Measurements from ENCODE around the gene KRT4. TPM values are rescaled to one million over a fixed set of nuclear protein-coding genes. Genes with fewer than 3 reads are reported as not detected.

The KRT4 gene
- total RNA-seq, 1 donor from 2014 or later, result not detected

GRCh38 chr12:52826611-52827498, 12.9 kb upstream of the KRT4 start:
- Histone ChIP-seq H3K36me3 (ENCODE audit: control insufficient read depth, insufficient read depth, low read length) (no peaks in the 10 kb centered on the region), H3K4me3 (ENCODE audit: low read depth, low read length) (no peak overlapping the region), H3K27me3 (ENCODE audit: control insufficient read depth, insufficient read depth, low read length) (no peaks in the 10 kb centered on the region)
- no peak for DNase-seq (ENCODE audit: low read depth)
- no peak for TF ChIP-seq CTCF (IDR thresholded peaks at IDR 0.05; ENCODE audit: insufficient read depth, low read length, poor library complexity, severe bottlenecking)

GRCh38 chr12:52825961-52826360, 12.0 kb upstream of the KRT4 start:
- H3K27me3 ChIP-seq (ENCODE audit: control insufficient read depth, insufficient read depth, low read length), result no peaks in the 10 kb centered on the region
- no peak for DNase-seq (ENCODE audit: low read depth)
- TF ChIP-seq CTCF (IDR thresholded peaks at IDR 0.05; ENCODE audit: insufficient read depth, low read length, poor library complexity, severe bottlenecking), result no peak
- no peaks in the 10 kb centered on the region for H3K36me3 ChIP-seq (ENCODE audit: control insufficient read depth, insufficient read depth, low read length)
- H3K4me3 ChIP-seq (ENCODE audit: low read depth, low read length), result no peak overlapping the region

DNA sequence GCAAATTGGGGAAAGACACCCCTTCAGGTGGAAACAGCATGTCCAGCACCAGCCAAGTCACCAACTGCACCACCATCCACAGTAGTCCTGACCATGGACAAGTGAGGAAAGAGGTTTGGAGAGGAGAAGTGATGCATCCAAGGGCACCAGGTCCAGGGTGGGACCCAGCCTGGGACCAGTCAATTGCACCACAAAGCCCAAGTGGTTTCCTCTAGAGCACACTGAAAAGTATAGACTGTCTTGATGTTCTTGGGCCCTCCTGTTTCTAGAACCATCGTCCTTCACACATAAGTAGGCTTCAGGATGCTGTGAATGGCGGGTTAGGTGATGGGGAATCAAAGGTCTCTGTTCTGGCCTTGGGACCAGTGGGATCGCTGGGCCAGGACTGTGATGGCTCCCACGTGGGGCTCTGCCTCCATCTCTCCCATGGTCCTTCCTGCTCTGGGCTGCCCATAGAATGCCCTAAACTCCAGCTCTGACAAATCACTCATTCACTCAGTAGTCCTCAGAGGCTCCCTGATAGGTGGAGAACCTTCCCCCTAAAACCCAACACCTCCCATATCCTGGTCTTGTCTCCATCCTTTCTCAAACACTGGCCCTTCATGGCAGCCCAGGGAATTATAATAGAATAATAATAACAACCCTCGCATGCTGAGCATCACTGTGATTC, 11.0 kb upstream of the KRT4 start:
- H3K27me3 ChIP-seq (ENCODE audit: control insufficient read depth, insufficient read depth, low read length), result no peaks in the 10 kb centered on the region
- no peak for TF ChIP-seq CTCF (IDR thresholded peaks at IDR 0.05; ENCODE audit: insufficient read depth, low read length, poor library complexity, severe bottlenecking)
- no peaks in the 10 kb centered on the region for H3K36me3 ChIP-seq (ENCODE audit: control insufficient read depth, insufficient read depth, low read length)
- DNase-seq (ENCODE audit: low read depth), result no peak
- H3K4me3 ChIP-seq (ENCODE audit: low read depth, low read length), result no peak overlapping the region

DNA sequence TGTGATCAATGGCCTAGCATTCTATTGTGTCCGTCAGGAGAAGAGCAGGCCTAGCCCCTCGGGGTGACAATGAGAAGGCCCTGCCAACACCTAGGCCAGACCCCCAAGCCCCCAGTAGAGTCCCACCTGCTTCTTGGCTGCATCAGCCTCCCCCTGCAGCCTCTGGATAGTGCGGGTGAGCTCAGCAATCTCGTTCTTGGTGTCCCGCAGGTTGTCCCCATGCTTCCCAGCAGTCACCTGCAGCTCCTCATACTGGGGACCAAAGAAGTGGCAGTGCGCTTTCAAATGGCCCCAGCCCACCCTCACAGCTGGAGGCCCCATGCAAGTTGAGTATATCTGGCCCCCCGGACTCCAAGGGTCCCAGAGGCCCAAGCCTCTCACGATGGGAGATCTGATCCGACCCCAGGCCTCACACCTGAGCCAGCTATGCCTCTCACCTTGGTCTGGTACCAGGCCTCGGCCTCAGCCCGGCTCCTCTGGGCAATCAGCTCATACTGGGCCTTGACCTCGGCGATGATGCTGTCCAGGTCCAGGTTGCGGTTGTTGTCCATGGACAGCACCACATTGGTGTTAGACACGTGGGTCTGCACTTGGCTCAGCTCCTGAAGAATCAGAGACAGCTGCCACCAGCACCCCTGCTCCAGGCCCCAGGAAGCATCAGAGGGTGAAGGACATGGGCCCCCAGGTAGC, 10.0 kb upstream of the KRT4 start:
- TF ChIP-seq CTCF (IDR thresholded peaks at IDR 0.05; ENCODE audit: insufficient read depth, low read length, poor library complexity, severe bottlenecking), result no peak
- Histone ChIP-seq H3K36me3 (ENCODE audit: control insufficient read depth, insufficient read depth, low read length) (no peaks in the 10 kb centered on the region), H3K27me3 (ENCODE audit: control insufficient read depth, insufficient read depth, low read length) (no peaks in the 10 kb centered on the region), H3K4me3 (ENCODE audit: low read depth, low read length) (no peak overlapping the region)
- DNase-seq (ENCODE audit: low read depth), result no peak

GRCh38 chr12:52822771-52823510, 9.0 kb upstream of the KRT4 start:
- no peak overlapping the region for H3K4me3 ChIP-seq (ENCODE audit: low read depth, low read length)
- no peak for DNase-seq (ENCODE audit: low read depth)
- no peak for TF ChIP-seq CTCF (IDR thresholded peaks at IDR 0.05; ENCODE audit: insufficient read depth, low read length, poor library complexity, severe bottlenecking)
- no peaks in the 10 kb centered on the region for H3K36me3 ChIP-seq (ENCODE audit: control insufficient read depth, insufficient read depth, low read length)
- peaks cover under 1% of the 10 kb centered on the region for H3K27me3 ChIP-seq (ENCODE audit: control insufficient read depth, insufficient read depth, low read length)

All from kidney epithelial cell (primary cell).